ENCODE data around the gene L3MBTL1.
A peak's percentile ranks its signal among the peaks of the same experiment; 100 is the strongest.

Gene L3MBTL1

GRCh38 chr20:43507150-43508080 is at the start of gene L3MBTL1:
Gene L3MBTL1, plus strand, starts transcription at chr20:43507697. Its CDS starts 5,807 bp downstream, at chr20:43513504.
- H3K4me3 ChIP-seq (ENCODE audit: low read length): peak within 1 kb of the TSS; percentile 58
- TF ChIP-seq CTCF (conservative IDR thresholded peaks at IDR 0.05; ENCODE audit: low read length): no peak
- peak; percentile 25 for DNase-seq (ENCODE audit: low read depth)

- peak overlapping the region; percentile 88 for H3K4me3 ChIP-seq (ENCODE audit: low read length)
- no peak for TF ChIP-seq CTCF (conservative IDR thresholded peaks at IDR 0.05; ENCODE audit: low read length)
Observed at GRCh38 chr20:43458422-43458924, 49.0 kb upstream of the L3MBTL1 start.

GRCh38 chr20:43459022-43459942 is 48.2 kb upstream of the L3MBTL1 start:
- DNase-seq (ENCODE audit: low read depth): no peak
- no peak for TF ChIP-seq CTCF (conservative IDR thresholded peaks at IDR 0.05; ENCODE audit: low read length)

More at GRCh38 chr20:43458422-43458924, 49.0 kb upstream of the L3MBTL1 start:
- no peak for DNase-seq (ENCODE audit: low read depth)

GRCh38 chr20:43460172-43460829 is 47.2 kb upstream of the L3MBTL1 start:
- no peak overlapping the region for H3K4me3 ChIP-seq (ENCODE audit: low read length)
- DNase-seq (ENCODE audit: low read depth): no peak
- TF ChIP-seq CTCF (conservative IDR thresholded peaks at IDR 0.05; ENCODE audit: low read length): no peak

More at GRCh38 chr20:43459022-43459942, 48.2 kb upstream of the L3MBTL1 start:
- H3K4me3 ChIP-seq (ENCODE audit: low read length): peak overlapping the region; percentile 88

GRCh38 chr20:43460830-43461200 is 46.7 kb upstream of the L3MBTL1 start:
- TF ChIP-seq CTCF (conservative IDR thresholded peaks at IDR 0.05; ENCODE audit: low read length): no peak
- H3K4me3 ChIP-seq (ENCODE audit: low read length): no peak overlapping the region
- no peak for DNase-seq (ENCODE audit: low read depth)

- no peak for DNase-seq (ENCODE audit: low read depth)
- no peak for TF ChIP-seq CTCF (conservative IDR thresholded peaks at IDR 0.05; ENCODE audit: low read length)
Observed at GRCh38 chr20:43461894-43462659, 45.4 kb upstream of the L3MBTL1 start.

More at GRCh38 chr20:43461894-43462659, 45.4 kb upstream of the L3MBTL1 start:
- no peak overlapping the region for H3K4me3 ChIP-seq (ENCODE audit: low read length)
